Stimulated activated CD8-positive, alpha-beta memory T cell treated with anti-CD3 and anti-CD28 coated beads, Interleukin-7, amount 100 ng/mL, for 24 hours (primary cell): ENCODE data around the gene TANGO6.
"Not testable (repeated sequence)": the region's sequence is repeated elsewhere in the genome, so short reads cannot be mapped to it uniquely, and the experiment has no call there.

ENCODE experiments used
- DNase-seq: peaks from one replicate; pipeline ENCODE4 v3.0.0-alpha.2; 2020; ENCODE audit warnings: low read depth

The TANGO6 gene

GRCh38 chr16:68972720-68973119 lies 129.4 kb downstream of the TANGO6 start:
- no peak for DNase-seq

- DNase-seq = no peak
Observed at GRCh38 chr16:68973611-68974120, 130.3 kb downstream of the TANGO6 start.

GRCh38 chr16:68978303-68978954 lies 135.1 kb downstream of the TANGO6 start:
- no peak for DNase-seq

GRCh38 chr16:68980695-68981315 lies 137.5 kb downstream of the TANGO6 start:
- no peak for DNase-seq

- no peak for DNase-seq
Observed at GRCh38 chr16:68981971-68982370, 138.6 kb downstream of the TANGO6 start.

- no peak for DNase-seq
Observed at GRCh38 chr16:68984467-68984866, 141.1 kb downstream of the TANGO6 start.

GRCh38 chr16:68985268-68985667 lies 141.9 kb downstream of the TANGO6 start:
- DNase-seq = no peak

- no peak for DNase-seq
Observed at GRCh38 chr16:68985855-68986254, 142.5 kb downstream of the TANGO6 start.

GRCh38 chr16:68987734-68988457 lies 144.6 kb downstream of the TANGO6 start:
- DNase-seq = no peak

- not testable (repeated sequence) for DNase-seq
Observed at GRCh38 chr16:68990172-68990845, 147.0 kb downstream of the TANGO6 start.

- DNase-seq = no peak
Observed at GRCh38 chr16:68991075-68991474, 147.7 kb downstream of the TANGO6 start.

GRCh38 chr16:68992521-68992920 lies 149.2 kb downstream of the TANGO6 start:
- DNase-seq = no peak

GRCh38 chr16:68993456-68993855 lies 150.1 kb downstream of the TANGO6 start:
- no peak for DNase-seq

GRCh38 chr16:68993885-68994284 lies 150.6 kb downstream of the TANGO6 start:
- DNase-seq = no peak

GRCh38 chr16:68994324-68994723 lies 151.0 kb downstream of the TANGO6 start:
- DNase-seq = no peak

- DNase-seq = no peak
Observed at GRCh38 chr16:68995011-68995504, 151.7 kb downstream of the TANGO6 start.

GRCh38 chr16:68997564-68997963 lies 154.2 kb downstream of the TANGO6 start:
- DNase-seq = no peak

GRCh38 chr16:68999114-68999513 lies 155.8 kb downstream of the TANGO6 start:
- DNase-seq = no peak

- DNase-seq = no peak
Observed at GRCh38 chr16:69003500-69003899, 160.2 kb downstream of the TANGO6 start.

GRCh38 chr16:69005641-69006355 lies 162.5 kb downstream of the TANGO6 start:
- no peak for DNase-seq

- no peak for DNase-seq
Observed at GRCh38 chr16:69012906-69013305, 169.6 kb downstream of the TANGO6 start.

GRCh38 chr16:69013991-69014390 lies 170.7 kb downstream of the TANGO6 start:
- DNase-seq = no peak
